ENCODE measurements around the gene CNIH2. TPM values are rescaled to one million over a fixed set of nuclear protein-coding genes. Genes with fewer than 3 reads are reported as not detected.
A peak's percentile ranks its signal among the peaks of the same experiment; 100 is the strongest.

CNIH2 gene
- total RNA-seq, 2 experiments from 2014 or later = 4.1 to 6.2 TPM

DNA sequence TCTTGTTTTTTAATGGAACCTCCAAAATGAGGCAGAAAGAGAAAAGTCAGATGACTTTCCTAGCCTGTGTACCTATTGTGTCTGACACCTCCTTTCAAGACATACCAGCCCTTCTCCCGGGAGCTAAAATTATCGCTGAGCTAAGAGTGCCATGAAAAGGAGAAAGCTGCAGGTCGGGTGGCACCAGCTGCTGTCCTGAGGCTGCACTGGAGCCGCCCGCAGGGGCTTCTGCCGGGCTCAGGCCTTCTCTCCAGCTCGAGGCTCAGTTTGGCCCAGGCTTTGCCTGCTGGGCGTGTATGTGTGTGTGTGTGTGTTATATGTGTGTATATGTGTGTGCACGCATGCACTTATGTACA is 37.2 kb upstream of the CNIH2 start:
- H3K4me1 Mint-ChIP-seq (ENCODE audit: low read depth) = peaks cover 6% of the 10 kb centered on the region
- no peaks in the 10 kb centered on the region for H3K27me3 Mint-ChIP-seq
- POLR2A ChIA-PET = no interaction called here
- TF ChIP-seq, protein P1, sequence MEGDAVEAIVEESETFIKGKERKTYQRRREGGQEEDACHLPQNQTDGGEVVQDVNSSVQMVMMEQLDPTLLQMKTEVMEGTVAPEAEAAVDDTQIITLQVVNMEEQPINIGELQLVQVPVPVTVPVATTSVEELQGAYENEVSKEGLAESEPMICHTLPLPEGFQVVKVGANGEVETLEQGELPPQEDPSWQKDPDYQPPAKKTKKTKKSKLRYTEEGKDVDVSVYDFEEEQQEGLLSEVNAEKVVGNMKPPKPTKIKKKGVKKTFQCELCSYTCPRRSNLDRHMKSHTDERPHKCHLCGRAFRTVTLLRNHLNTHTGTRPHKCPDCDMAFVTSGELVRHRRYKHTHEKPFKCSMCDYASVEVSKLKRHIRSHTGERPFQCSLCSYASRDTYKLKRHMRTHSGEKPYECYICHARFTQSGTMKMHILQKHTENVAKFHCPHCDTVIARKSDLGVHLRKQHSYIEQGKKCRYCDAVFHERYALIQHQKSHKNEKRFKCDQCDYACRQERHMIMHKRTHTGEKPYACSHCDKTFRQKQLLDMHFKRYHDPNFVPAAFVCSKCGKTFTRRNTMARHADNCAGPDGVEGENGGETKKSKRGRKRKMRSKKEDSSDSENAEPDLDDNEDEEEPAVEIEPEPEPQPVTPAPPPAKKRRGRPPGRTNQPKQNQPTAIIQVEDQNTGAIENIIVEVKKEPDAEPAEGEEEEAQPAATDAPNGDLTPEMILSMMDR (IDR thresholded peaks at IDR 0.05) = no peak
- Histone ChIP-seq H3K9me3 (ENCODE audit: control insufficient read depth in 1 of 2, insufficient read depth in 1 of 2, low read length in 2 of 2) (no peaks in the 10 kb centered on the region), H3K4me3 (ENCODE audit: low read length) (no peak overlapping the region), H3K36me3 (ENCODE audit: insufficient read depth, low read length) (peaks cover 85% of the 10 kb centered on the region), H3K4me1 (ENCODE audit: insufficient read depth, low read length) (no peaks in the 10 kb centered on the region), H3K27me3 (ENCODE audit: control insufficient read depth in 1 of 2, insufficient read depth in 2 of 2, low read length in 2 of 2) (no peaks in the 10 kb centered on the region), H3K27ac (ENCODE audit: low read depth in 1 of 2, low read length in 2 of 2) (no peak overlapping the region)
- intact Hi-C loops (cut with DNase I, micrococcal nuclease) = no loop called here
- H3K27ac Mint-ChIP-seq = no peak overlapping the region
- no peak overlapping the region for H3K4me3 Mint-ChIP-seq
- no peak for DNase-seq
- peaks cover 79% of the 10 kb centered on the region for H3K36me3 Mint-ChIP-seq (ENCODE audit: low read depth)
- no peak for ATAC-seq (ENCODE audit: poor library complexity)
- CTCF ChIA-PET = interaction anchor here (0.6 to 2.2 kb wide), 2 partner anchors 16 to 18 kb away, joined by 3 to 7 read pairs; no protein-coding TSS in a partner anchor
- no peaks in the 10 kb centered on the region for H3K9me3 Mint-ChIP-seq

DNA sequence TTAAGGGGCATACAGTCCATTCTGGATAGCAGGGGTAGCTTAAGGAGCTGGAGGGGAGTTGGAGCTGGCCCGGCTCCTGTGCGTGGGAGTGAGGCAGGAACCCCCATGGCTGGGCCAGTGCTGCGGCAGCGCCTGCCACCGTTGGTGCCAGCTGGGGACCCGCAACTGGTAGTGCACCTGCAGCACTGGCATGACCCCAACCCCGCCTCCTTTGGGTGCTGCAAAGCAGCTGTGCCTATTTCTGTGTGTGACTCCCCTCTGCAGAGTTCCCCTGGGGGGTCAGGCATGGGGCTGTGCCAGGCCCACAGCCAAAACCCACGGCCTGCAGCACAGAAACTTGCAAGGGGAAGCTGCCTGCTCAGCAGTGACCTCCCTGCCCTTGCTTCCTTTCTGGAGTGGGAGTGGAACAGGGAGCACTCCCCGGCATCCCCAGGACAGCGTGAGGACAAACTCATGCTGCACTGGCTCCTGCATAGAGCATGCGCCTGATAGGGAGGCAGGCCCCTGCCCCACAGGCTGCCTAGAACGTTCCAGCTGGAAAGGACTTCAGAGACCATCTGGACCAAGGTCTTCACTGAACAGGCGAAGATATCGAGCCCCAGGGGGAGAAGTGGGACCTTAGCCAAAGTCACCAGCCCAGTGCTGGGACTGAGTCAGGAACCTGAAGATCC is 35.7 kb upstream of the CNIH2 start:
- Mint-ChIP-seq H3K27me3 (no peaks in the 10 kb centered on the region), H3K36me3 (ENCODE audit: low read depth) (peaks cover 87% of the 10 kb centered on the region), H3K9me3 (no peaks in the 10 kb centered on the region), H3K4me3 (no peak overlapping the region), H3K4me1 (ENCODE audit: low read depth) (peaks cover 6% of the 10 kb centered on the region), H3K27ac (no peak overlapping the region)
- intact Hi-C loops (cut with DNase I, micrococcal nuclease) = no loop called here
- Histone ChIP-seq H3K9me3 (ENCODE audit: control insufficient read depth in 1 of 2, insufficient read depth in 1 of 2, low read length in 2 of 2) (no peaks in the 10 kb centered on the region), H3K36me3 (ENCODE audit: insufficient read depth, low read length) (peaks cover 82% of the 10 kb centered on the region), H3K27me3 (ENCODE audit: control insufficient read depth in 1 of 2, insufficient read depth in 2 of 2, low read length in 2 of 2) (no peaks in the 10 kb centered on the region), H3K4me1 (ENCODE audit: insufficient read depth, low read length) (no peaks in the 10 kb centered on the region), H3K27ac (ENCODE audit: low read depth in 1 of 2, low read length in 2 of 2) (no peak overlapping the region), H3K4me3 (ENCODE audit: low read length) (no peak overlapping the region)
- DNase-seq = no peak
- ATAC-seq (ENCODE audit: poor library complexity) = no peak
- POLR2A ChIA-PET = interaction anchor here (1.3 kb wide), 1 partner anchor 47 kb away, joined by 5 read pairs; no protein-coding TSS in a partner anchor
- TF ChIP-seq, protein P1 (IDR thresholded peaks at IDR 0.05) = no peak
- CTCF ChIA-PET = interaction anchor here (2.2 kb wide), 1 partner anchor 20 kb away, joined by 7 read pairs; no protein-coding TSS in a partner anchor

DNA sequence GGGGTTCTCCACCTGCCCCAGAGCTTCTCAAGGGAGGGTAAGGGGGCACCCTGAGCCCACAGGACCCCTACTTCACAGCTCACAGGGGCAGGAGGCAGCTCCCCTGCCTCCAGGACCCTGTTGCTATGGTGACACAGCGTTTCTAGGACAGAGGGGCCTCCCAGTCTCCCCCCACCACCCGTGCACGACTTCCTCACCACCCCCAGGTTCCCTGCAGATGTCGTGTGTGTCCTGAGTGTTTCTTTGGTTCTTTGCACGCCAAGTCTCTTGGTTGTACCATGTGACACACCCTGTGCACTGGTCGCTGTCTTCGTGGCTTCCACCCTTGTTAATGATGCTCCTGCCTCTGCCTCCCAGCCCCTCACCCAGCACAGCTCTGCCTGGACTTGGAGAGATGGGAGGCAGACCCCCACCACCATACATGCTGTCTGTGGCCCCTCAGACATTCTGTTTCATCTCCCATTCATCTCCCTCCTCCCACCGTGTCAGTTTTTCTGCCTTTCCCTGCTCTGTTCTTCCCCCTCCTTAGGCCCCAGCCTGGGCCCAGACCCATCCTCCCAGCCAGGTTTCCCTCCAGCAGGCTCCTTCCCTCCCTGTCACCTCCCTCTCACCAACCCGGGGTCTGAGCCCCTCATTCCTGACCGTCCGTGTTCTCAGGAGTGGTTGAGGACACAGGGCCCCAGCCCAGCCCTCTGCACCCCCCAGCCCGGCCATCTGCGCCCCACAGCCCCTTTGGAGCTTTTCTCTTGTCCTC is 34.0 kb upstream of the CNIH2 start:
- DNase-seq = no peak
- Histone ChIP-seq H3K36me3 (ENCODE audit: insufficient read depth, low read length) (peaks cover 72% of the 10 kb centered on the region), H3K4me1 (ENCODE audit: insufficient read depth, low read length) (no peaks in the 10 kb centered on the region), H3K4me3 (ENCODE audit: low read length) (no peak overlapping the region), H3K27me3 (ENCODE audit: control insufficient read depth in 1 of 2, insufficient read depth in 2 of 2, low read length in 2 of 2) (no peaks in the 10 kb centered on the region), H3K9me3 (ENCODE audit: control insufficient read depth in 1 of 2, insufficient read depth in 1 of 2, low read length in 2 of 2) (no peaks in the 10 kb centered on the region), H3K27ac (ENCODE audit: low read depth in 1 of 2, low read length in 2 of 2) (no peak overlapping the region)
- H3K9me3 Mint-ChIP-seq = no peaks in the 10 kb centered on the region
- intact Hi-C loops (cut with DNase I, micrococcal nuclease) = no loop called here
- POLR2A ChIA-PET = interaction anchor here (1.3 kb wide), 1 partner anchor 12 kb away, joined by 3 read pairs; no protein-coding TSS in a partner anchor
- H3K36me3 Mint-ChIP-seq (ENCODE audit: low read depth) = peaks cover 80% of the 10 kb centered on the region
- TF ChIP-seq, protein P1 (IDR thresholded peaks at IDR 0.05) = no peak
- H3K27me3 Mint-ChIP-seq = no peaks in the 10 kb centered on the region
- peak overlapping the region; percentile 61 for H3K27ac Mint-ChIP-seq
- H3K4me3 Mint-ChIP-seq = no peak overlapping the region
- CTCF ChIA-PET = no interaction called here
- ATAC-seq (ENCODE audit: poor library complexity) = no peak
- H3K4me1 Mint-ChIP-seq (ENCODE audit: low read depth) = peaks cover 6% of the 10 kb centered on the region

Data from CD4-positive, alpha-beta T cell (primary cell).